ENCODE data around the gene ABLIM2.

The ABLIM2 gene

GRCh38 chr4:8117278-8117682, 41.3 kb downstream of the ABLIM2 start:
- peak; percentile 29 for DNase-seq

- DNase-seq = no peak
These were observed 42.7 kb downstream of the ABLIM2 start for GRCh38 chr4:8115916-8116315.

- DNase-seq = no peak
These were observed 43.5 kb downstream of the ABLIM2 start for GRCh38 chr4:8115203-8115520.

- no peak for DNase-seq
These were observed 44.0 kb downstream of the ABLIM2 start for GRCh38 chr4:8114456-8115202.

GRCh38 chr4:8113611-8114377, 44.8 kb downstream of the ABLIM2 start:
- no peak for DNase-seq

GRCh38 chr4:8112672-8113071, 45.9 kb downstream of the ABLIM2 start:
- no peak for DNase-seq

GRCh38 chr4:8112036-8112576, 46.5 kb downstream of the ABLIM2 start:
- no peak for DNase-seq

GRCh38 chr4:8110071-8110986, 48.3 kb downstream of the ABLIM2 start:
- no peak for DNase-seq

- no peak for DNase-seq
These were observed 49.1 kb downstream of the ABLIM2 start for GRCh38 chr4:8109406-8110065.

GRCh38 chr4:8108991-8109390, 49.6 kb downstream of the ABLIM2 start:
- no peak for DNase-seq

GRCh38 chr4:8108261-8108660, 50.4 kb downstream of the ABLIM2 start:
- DNase-seq = no peak

GRCh38 chr4:8107146-8107657, 51.4 kb downstream of the ABLIM2 start:
- no peak for DNase-seq

GRCh38 chr4:8106451-8107025, 52.1 kb downstream of the ABLIM2 start:
- DNase-seq = no peak

- no peak for DNase-seq
These were observed 53.1 kb downstream of the ABLIM2 start for GRCh38 chr4:8105306-8106100.

GRCh38 chr4:8104491-8105305, 53.9 kb downstream of the ABLIM2 start:
- no peak for DNase-seq

GRCh38 chr4:8103421-8104390, 54.9 kb downstream of the ABLIM2 start:
- no peak for DNase-seq

GRCh38 chr4:8102831-8103230, 55.8 kb downstream of the ABLIM2 start:
- no peak for DNase-seq

GRCh38 chr4:8102076-8102355, 56.6 kb downstream of the ABLIM2 start:
- DNase-seq = no peak

All from CD4-positive, alpha-beta T cell treated with Interleukin-21 for 1 hour (primary cell).